GM23248 (cell line): Measurements from ENCODE around the gene PLPP2.

Experiments
- EZH2 ChIP-seq: fragments of 200-600 bp; sonication (generic); IDR thresholded peaks from 2 replicates; pipeline ENCODE4 v1.6.1; 2018; ENCODE audit warnings: antibody characterized with exemption, mild to moderate bottlenecking; ENCODE audit not compliant: insufficient read depth, poor library complexity, severe bottlenecking
- EZH2phosphoT487 ChIP-seq: fragments of 200-600 bp; sonication (generic); IDR thresholded peaks from 2 replicates; pipeline ENCODE4 v1.6.1; 2018; ENCODE audit warnings: antibody characterized with exemption, moderate library complexity, mild to moderate bottlenecking, low read depth; ENCODE audit not compliant: insufficient read depth

DNA sequence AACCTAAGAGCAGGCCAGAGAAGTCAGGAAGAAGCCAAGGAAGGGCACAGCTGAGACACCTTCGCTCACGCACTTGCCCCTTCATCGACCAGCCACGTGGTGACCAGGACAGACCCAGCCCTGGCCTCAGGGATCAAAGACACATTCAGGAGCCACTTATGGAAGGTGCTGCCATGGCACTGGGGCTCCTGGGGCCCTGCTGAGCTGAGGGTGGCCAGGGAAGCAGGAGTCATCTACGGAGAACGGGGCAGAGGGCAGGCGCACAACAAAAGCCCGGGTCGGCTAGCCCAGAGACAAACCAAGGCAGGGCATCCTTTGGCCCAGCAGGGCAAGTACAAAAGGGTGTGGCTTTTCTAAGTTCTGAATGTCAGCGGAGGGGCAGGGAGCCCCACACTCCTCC, 2.3 kb downstream of the PLPP2 start:
- TF ChIP-seq EZH2 = no peak
- TF ChIP-seq EZH2phosphoT487 = no peak
